Fibroblast of peridontal ligament (primary cell): ENCODE data around the gene CX3CR1.

Experiments used
- DNase-seq: peaks from one replicate; pipeline ENCODE4 v3.0.0-alpha.2; 2010; ENCODE audit errors: extremely low read depth

CX3CR1 gene

GRCh38 chr3:39292961-39293360 lies 13.1 kb upstream of the CX3CR1 start:
- no peak for DNase-seq

- DNase-seq, result peak; percentile 53
Measured at GRCh38 chr3:39291903-39292329, 12.1 kb upstream of the CX3CR1 start.

GRCh38 chr3:39290255-39290654 lies 10.4 kb upstream of the CX3CR1 start:
- peak; percentile 37 for DNase-seq

- no peak for DNase-seq
Measured at GRCh38 chr3:39289107-39289506, 9.3 kb upstream of the CX3CR1 start.

- peak; percentile 59 for DNase-seq
Measured at GRCh38 chr3:39288300-39288808, 8.5 kb upstream of the CX3CR1 start.

GRCh38 chr3:39287216-39288164 lies 7.7 kb upstream of the CX3CR1 start:
- no peak for DNase-seq

- no peak for DNase-seq
Measured at GRCh38 chr3:39286771-39287170, 6.9 kb upstream of the CX3CR1 start.

GRCh38 chr3:39285332-39285731 lies 5.5 kb upstream of the CX3CR1 start:
- DNase-seq, result no peak

- DNase-seq, result no peak
Measured at GRCh38 chr3:39284457-39284881, 4.6 kb upstream of the CX3CR1 start.

GRCh38 chr3:39282057-39282456 lies 2.2 kb upstream of the CX3CR1 start:
- DNase-seq, result no peak

GRCh38 chr3:39281533-39281932 lies 1.7 kb upstream of the CX3CR1 start:
- no peak for DNase-seq

GRCh38 chr3:39280571-39280970 lies 735 bp upstream of the CX3CR1 start:
- no peak for DNase-seq

- DNase-seq, result no peak
Measured at GRCh38 chr3:39278616-39278935, 1.3 kb downstream of the CX3CR1 start.

GRCh38 chr3:39277893-39278615 lies 1.8 kb downstream of the CX3CR1 start:
- DNase-seq, result no peak

- no peak for DNase-seq
Measured at GRCh38 chr3:39276746-39277145, 3.1 kb downstream of the CX3CR1 start.

GRCh38 chr3:39275963-39276593 lies 3.8 kb downstream of the CX3CR1 start:
- no peak for DNase-seq

- DNase-seq, result no peak
Measured at GRCh38 chr3:39275052-39275451, 4.8 kb downstream of the CX3CR1 start.

- DNase-seq, result no peak
Measured at GRCh38 chr3:39273119-39273518, 6.7 kb downstream of the CX3CR1 start.

GRCh38 chr3:39272191-39272590 lies 7.6 kb downstream of the CX3CR1 start:
- no peak for DNase-seq

- DNase-seq, result no peak
Measured at GRCh38 chr3:39271363-39271914, 8.4 kb downstream of the CX3CR1 start.

GRCh38 chr3:39269528-39269927 lies 10.3 kb downstream of the CX3CR1 start:
- DNase-seq, result no peak

- no peak for DNase-seq
Measured at GRCh38 chr3:39268549-39268900, 11.3 kb downstream of the CX3CR1 start.
